HG02884 (cell line): ENCODE data around the gene KPNA2.

Experiments used
- ATAC-seq: cut with Tn5 transposase; IDR thresholded peaks from one replicate; pipeline ENCODE4 v1.9.1; 2021; ENCODE audit warnings: mild to moderate bottlenecking, moderate library complexity; ENCODE audit not compliant: unreplicated experiment

Gene KPNA2

DNA sequence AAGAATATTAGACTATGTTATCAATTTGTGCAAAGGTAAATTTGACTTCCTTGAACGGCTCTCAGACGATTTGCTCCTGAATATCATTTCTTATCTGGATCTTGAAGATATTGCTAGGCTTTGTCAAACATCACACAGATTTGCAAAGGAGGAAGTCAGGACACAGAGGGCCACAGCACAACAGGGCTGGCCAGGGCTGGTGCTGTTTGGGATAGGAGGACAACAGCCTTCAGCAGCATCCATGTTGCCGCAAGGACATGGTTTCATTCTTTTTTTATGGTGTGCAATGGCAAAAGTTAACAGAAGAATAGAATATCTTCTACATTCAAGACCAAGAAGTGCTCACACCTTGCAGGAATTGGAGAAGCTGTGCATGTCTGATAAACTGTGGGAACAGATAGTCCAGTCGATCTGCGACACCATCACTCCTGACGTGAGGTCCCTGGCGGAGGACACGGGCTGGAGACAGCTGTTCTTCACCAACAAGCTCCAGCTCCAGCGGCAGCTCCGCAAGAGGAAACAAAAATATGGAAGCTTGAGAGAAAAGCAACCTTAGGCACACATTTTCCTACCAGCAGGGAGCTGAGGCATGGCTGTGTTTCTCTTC is 59.8 kb downstream of the KPNA2 start:
- no peak for ATAC-seq

- ATAC-seq: no peak
Observed at GRCh38 chr17:68096111-68096510, 60.6 kb downstream of the KPNA2 start.
